GM21619 (cell line): ENCODE data around the gene DPF3.
"Not testable (repeated sequence)": the region's sequence is repeated elsewhere in the genome, so short reads cannot be mapped to it uniquely, and the experiment has no call there.

ENCODE experiments used
- ATAC-seq: cut with Tn5 transposase; IDR thresholded peaks from one replicate; pipeline ENCODE4 v1.9.1; 2021; ENCODE audit not compliant: unreplicated experiment

DPF3 gene

GRCh38 chr14:72880820-72881219, 13.1 kb downstream of the DPF3 start:
- ATAC-seq, result no peak

GRCh38 chr14:72880164-72880563, 13.7 kb downstream of the DPF3 start:
- ATAC-seq, result no peak

- ATAC-seq, result no peak
Measured at GRCh38 chr14:72879431-72879830, 14.5 kb downstream of the DPF3 start.

- ATAC-seq, result no peak
Measured at GRCh38 chr14:72878746-72879145, 15.2 kb downstream of the DPF3 start.

DNA sequence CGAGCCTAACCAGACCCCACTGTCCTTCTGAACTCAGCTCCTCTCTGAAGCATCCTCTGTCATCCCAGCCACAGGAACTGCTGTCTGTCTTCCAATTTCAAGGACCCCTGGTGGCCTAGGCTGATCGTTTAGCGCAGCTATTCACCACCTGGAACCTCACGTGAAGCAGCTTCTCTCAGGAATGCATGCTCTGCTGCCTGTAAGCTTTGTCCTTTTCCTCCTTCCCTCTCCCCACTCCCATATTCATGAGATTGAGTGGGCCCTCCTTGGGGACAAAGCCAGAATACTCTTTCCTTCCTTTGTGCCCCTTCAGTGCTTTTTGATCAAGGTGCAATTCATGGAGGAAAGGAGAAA, 17.2 kb downstream of the DPF3 start:
- ATAC-seq, result no peak

DNA sequence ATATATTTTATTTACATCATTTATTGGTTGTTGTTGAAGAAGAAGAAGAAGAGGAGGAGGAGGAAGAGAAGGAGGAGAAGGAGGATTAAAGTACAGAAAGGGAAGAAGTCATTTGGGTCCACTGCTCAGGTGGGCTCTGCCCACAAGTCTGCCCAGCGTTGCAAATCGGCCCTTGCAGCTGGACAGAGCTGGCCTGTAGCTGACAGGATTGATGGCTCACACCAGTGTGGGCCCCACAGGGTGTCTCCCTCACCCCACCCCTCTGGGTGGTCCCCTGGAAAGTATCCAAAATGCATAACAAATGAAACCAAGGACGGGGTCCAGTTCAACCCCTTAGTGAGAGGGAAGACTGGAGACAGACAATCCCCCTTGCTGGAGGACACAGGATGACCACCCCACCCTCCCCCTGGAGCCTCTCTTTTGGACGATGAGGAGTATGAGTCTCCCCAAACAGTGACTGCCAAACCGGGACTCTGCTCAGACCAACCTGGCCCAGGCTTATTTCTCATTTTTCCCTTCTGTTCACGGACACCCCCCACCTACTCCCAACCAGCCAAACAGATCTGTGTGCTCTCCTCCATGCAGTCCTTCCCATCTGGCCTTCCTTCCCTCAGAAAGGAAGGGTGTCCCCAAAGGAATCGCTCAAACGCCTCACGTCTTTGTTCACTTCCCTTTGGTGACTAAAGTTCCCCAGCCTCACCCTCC, 17.7 kb downstream of the DPF3 start:
- no peak for ATAC-seq

DNA sequence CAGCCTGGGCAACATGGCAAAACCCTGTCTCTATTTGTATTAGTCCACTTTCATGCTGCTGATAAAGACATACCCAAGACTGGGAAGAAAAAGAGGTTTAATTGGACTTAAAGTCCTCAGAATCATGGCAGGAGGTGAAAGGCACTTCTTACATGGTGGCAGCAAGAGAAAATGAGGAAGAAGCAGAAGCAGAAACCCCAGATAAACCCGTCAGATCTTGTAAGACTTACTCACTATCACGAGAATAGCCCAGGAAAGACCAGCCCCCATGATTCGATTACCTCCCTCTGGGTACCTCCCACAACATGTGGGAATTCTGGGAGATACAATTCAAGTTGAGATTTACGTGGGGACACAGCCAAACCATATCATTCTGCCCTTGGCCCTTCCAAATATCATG, 23.0 kb downstream of the DPF3 start:
- ATAC-seq, result not testable (repeated sequence)

DNA sequence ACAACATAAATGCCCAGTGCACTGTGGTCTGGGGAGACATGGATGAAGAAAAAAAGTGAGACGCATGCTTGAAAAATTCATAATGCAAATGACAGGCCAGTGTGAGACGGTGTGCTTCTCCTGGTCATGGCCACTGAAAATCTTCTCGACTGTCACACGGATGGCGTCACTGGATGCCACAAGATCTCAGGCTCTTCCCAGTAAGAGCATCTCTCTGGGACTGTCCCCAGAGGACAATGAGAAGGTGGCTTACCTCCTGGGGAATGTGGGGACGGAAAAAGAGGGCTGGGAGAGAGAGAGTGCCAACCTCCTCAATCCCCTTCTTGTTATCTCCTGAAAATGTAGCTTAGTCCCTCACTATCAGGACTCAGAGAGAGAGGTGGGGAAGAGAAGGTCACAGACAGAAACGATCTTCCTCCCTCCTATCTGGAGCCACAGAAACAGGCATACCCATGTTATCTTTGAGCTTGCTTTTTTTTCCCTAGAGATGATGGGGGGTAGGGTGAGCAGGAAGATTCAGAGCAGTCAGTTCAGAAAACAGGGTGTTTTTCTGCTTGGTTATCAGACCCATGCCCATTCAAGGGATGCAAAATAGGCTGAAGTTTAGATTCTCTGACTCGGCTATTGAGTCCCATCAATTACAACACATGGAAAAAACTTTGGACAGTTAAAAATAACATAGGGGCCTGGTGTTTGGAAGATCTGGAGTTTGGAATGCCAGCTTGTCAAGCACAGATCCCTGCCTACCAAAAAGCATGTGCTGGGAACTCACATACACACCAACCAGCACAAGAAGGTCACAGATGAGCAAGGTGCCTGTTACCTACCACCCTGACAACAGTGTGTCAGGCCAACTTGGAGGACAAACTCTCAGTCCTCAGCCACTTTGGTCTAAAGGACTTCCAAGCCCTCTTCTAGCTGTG, 24.2 kb downstream of the DPF3 start:
- no peak for ATAC-seq

DNA sequence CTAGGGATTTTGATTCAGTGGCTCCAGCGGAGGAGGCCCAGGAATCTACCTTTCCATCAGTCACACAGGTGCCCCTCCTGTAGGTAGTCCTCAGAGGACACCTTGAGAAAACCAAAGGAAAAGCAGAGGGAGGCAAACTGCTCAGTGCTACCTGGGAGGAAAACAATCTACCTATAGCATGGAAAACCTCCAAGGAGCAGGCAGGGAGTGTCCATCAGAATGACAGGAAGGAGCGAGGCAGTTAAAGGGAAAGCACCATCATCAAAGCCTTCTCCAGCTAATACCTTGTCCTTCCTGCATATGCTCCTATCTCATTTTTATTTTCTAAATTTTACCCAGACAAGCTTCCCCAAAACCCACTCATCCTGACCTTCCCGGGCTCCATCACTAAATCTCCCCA, 25.4 kb downstream of the DPF3 start:
- no peak for ATAC-seq

GRCh38 chr14:72864712-72865365, 29.1 kb downstream of the DPF3 start:
- ATAC-seq, result no peak

DNA sequence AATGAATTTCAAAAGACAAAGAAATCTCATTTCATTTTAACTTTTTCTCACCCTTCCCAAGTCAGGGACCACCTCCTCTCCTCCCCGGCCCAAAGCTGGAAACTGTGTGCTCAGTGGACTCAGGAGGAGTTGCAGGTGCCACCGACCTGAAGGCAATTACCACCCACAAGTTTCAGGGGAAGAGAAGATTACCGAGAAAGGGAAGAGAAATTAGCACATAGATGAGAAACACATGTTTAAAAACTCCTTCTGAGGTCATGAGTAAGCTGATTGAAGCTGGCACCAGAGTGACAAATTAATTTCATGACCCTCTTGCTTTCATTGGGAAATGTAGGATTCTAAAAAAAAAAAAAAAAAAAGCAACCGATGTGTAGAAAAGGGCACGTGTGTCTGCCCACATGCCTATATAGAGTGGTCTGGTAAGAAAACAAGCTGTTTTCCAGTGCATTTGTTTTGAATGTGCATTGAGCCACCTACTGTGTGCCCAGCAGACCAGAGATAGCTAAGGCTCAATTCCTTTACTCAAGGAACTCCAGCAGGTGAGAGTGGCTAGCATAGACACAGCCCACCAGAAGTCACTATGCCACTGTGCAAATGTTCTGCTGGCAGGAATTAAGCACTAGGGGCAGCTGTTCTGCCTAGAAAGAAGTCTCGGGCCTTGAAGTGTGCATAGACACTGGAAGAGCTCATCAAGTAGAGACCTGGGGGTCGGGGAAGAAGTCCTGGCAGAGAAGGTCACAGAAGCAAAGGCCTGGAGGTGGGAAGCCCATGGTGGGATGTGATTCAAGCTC, 30.5 kb downstream of the DPF3 start:
- no peak for ATAC-seq

DNA sequence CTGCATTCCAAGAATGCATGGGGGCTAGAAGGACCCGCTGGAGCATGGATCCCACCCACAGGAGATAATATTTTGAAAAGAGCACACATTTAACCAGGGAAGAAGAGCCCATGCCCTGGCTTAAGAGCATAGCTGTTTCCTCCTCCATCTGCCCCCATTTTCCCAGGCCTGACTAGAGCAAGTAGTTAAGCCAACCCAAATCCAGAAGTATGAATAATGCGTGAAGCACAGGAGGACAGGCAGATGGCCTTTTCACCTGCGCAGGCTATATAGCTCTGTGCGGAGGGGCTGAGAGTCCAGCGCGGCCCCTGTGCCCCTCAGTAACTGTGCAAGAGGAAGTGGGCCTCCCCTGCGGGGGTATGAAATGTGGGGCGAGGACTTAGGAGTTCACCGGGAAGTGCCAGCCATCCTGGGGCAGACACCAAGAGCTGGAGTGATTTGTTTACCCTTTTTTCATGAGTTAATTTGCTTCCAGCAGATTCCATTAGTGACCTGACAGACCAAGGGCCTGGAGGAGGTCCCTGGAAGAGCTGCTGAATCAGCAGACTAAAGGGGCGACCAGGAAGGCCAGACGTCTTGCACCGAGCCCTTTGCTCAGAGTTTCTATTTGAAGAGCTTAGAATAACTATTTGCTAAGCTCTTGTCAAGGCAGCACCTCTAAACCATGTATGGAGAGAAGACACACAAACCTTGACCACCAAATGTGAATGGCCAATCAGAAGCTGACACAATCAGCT, 37.2 kb downstream of the DPF3 start:
- ATAC-seq, result no peak

DNA sequence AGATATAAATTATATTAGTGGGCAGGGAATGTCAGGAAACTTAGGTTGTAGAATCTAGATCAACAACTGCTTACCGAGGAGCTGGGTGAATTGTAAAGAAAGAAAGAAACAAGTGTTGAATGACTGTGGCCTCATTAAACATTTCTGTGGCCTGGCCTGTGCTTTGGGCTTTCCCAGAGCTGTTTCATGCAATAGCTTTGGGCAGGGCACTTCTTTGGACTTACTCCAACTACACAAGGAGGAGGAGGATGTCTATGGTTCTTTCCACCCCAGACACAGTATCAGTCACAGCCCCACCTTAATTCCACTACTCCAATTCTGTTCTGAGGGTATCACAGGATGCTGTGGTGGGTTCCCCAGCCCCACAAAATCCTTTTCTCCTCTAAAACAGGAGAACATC, 38.0 kb downstream of the DPF3 start:
- ATAC-seq, result no peak

GRCh38 chr14:72852194-72852593, 41.7 kb downstream of the DPF3 start:
- ATAC-seq, result no peak

DNA sequence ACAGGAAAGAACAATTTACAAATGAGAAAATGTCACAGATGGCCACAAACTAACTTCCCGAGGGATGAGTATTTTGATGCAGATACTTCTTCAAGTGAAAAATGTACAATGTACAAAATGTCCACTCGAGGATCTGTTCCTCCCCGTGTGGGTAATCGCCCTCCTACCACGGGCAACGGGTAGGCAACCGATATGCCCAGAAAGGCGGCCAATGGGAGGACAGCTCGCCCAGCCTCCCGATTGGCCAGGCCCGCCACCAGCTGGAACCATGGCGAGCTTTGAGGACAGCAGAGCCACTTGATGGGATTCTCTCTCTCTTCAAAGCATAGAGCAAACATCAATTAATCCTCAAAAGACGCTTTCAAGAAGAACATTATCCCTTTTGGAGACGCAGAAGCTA, 42.3 kb downstream of the DPF3 start:
- no peak for ATAC-seq

DNA sequence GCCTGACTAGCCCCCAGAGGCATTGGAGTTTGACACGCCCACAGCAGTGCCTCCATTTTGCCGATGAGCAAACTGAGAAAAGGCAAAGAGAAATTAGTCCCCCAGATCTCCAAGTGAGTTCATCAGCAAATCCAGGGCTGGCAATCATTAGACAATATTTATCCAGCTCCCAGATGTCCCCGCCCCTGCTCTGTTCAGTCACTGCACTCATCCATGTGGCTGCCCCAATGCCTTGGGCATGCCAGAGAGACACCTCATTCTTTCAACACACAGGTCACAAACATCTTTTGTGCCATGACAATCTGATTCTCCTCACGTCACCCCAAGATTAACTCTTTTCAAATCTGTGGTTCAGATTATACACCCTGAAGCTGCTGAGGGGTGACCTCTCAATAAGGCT, 43.5 kb downstream of the DPF3 start:
- ATAC-seq, result no peak

GRCh38 chr14:72849222-72849621, 44.7 kb downstream of the DPF3 start:
- ATAC-seq, result no peak

- no peak for ATAC-seq
Measured at GRCh38 chr14:72847721-72848120, 46.2 kb downstream of the DPF3 start.

GRCh38 chr14:72845683-72846082, 48.2 kb downstream of the DPF3 start:
- no peak for ATAC-seq

DNA sequence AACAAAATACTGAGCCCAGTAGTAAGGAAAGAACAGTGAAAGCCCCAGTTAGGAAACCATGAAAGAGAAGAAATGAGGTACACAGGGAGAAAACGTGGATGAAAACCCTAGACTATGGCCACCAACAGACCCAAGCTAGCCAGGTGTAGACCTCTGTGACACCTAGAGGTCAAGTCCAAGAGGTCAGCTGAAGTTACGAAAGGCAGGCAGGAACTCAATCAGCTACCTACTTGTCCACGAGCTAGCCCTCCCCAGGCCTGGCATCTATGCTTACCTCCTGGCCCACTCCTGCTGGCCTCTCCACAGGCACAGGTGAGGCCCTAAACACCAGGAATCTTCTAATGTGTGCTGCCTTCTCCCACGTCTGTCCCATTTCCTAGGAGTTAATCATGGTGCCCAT, 48.7 kb downstream of the DPF3 start:
- ATAC-seq, result no peak
